ENCODE data around the gene PCDH10.
"Not testable (repeated sequence)": the region's sequence is repeated elsewhere in the genome, so short reads cannot be mapped to it uniquely, and the experiment has no call there.

The PCDH10 gene

GRCh38 chr4:133233922-133234321, 84.8 kb downstream of the PCDH10 start:
- no peak for DNase-seq (ENCODE audit: low read depth in 2 of 2)

- not testable (repeated sequence) for DNase-seq (ENCODE audit: low read depth in 2 of 2)
Measured at GRCh38 chr4:133240451-133240850, 91.4 kb downstream of the PCDH10 start.

Measured in stimulated activated CD4-positive, alpha-beta T cell treated with anti-CD3 and anti-CD28 coated beads, Interleukin-4, amount 100 ng/mL, for 48 hours (primary cell).